Bone marrow (tissue), 2 donors: ENCODE data around the gene ACE.

Experiments used
- DNase-seq, 2 donors: peaks; one replicate each; lab custom pipeline; 2025; lab: John Stamatoyannopoulos, UW

The ACE gene

DNA sequence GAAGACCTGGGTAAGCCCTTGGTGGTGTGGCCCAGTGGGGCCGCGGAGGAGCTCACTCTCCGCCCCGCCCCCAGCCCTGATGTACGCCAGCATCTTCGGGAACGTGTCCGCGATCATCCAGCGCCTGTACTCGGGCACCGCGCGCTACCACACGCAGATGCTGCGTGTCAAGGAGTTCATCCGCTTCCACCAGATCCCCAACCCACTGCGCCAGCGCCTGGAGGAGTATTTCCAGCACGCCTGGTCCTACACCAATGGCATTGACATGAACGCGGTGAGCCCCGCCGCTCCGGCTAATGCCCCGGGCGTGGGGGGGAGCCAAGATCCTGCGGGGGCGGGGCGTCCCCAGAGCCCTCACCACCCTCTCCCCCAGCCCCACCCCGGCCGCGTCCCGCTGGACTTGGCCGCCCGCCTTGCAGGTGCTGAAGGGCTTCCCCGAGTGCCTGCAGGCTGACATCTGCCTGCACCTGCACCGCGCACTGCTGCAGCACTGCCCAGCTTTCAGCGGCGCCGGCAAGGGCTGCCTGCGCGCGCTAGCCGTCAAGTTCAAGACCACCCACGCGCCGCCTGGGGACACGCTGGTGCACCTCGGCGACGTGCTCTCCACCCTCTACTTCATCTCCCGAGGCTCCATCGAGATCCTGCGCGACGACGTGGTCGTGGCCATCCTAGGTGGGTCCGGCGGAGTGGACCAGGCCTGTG, 61.3 kb downstream of the ACE start:
- DNase-seq = no peak

DNA sequence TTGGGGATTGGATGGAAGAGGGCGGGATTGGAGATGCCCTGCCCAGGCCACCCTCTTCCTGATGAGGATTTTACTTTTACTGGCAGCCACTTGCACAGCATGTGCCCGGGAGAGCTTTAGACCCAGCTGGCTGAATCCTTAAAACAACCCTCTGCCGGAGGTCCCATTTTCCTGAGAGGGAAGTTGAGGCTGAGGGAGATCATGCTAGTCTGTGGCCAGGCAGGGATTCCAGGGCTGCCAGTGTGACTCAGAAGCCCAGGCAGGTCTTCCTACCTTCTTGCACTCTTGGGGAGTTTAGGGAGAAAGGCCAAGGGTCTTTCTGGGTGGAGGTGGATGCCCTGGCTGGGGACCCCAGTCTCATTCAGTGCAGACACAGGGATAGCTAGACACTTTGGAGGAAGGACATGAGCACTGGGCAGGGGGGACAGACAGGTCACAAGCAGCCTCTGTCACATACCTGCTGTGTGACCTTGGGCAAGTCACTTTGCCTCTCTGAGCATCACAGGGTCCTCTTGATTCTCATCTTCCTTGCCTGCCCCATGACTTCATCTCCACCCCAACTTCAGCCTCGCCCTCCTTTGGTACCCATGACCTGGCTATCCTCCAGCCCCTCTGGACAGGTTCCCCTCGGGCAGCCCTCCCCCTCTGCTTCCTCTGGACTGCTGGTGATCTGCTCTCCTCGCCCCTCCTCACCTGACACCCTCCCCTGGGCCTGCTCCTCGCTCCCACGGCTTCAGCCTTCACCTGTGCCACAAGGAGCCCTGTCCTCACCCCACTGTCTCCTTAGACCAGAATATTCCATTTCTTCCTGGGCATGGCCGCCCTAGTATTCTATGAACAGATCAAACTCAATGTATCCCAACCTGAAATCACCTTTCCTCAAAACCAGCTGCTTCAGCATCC, 62.1 kb downstream of the ACE start:
- no peak for DNase-seq

DNA sequence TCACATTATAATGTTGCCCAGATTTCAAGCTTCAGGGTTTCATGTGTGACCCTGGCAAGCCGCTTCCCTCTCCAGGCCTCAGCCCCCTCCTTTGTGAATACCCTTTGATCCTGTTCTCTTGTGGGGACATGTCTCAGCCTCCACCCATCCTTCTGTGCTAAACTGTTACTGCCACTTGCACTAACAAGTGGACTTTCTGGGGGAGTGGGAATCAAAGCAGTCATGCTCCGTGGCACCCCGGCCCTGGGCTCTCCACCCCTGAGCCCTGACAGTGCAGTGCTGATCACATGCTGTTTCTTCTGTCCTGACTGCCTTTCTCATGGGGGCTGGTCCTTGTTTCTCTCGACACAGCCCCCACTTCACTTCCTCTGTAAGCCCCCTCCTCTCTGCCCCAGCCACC, 63.7 kb downstream of the ACE start:
- DNase-seq = no peak

DNA sequence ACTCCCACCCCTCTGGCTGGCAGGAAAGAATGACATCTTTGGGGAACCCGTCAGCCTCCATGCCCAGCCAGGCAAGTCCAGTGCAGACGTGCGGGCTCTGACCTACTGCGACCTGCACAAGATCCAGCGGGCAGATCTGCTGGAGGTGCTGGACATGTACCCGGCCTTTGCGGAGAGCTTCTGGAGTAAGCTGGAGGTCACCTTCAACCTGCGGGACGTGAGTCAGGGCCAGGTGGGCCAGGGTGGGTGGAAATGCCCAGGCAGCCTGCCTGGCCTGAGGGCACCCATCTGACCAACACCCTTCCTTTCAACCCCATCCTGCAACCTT, 65.3 kb downstream of the ACE start:
- no peak for DNase-seq

DNA sequence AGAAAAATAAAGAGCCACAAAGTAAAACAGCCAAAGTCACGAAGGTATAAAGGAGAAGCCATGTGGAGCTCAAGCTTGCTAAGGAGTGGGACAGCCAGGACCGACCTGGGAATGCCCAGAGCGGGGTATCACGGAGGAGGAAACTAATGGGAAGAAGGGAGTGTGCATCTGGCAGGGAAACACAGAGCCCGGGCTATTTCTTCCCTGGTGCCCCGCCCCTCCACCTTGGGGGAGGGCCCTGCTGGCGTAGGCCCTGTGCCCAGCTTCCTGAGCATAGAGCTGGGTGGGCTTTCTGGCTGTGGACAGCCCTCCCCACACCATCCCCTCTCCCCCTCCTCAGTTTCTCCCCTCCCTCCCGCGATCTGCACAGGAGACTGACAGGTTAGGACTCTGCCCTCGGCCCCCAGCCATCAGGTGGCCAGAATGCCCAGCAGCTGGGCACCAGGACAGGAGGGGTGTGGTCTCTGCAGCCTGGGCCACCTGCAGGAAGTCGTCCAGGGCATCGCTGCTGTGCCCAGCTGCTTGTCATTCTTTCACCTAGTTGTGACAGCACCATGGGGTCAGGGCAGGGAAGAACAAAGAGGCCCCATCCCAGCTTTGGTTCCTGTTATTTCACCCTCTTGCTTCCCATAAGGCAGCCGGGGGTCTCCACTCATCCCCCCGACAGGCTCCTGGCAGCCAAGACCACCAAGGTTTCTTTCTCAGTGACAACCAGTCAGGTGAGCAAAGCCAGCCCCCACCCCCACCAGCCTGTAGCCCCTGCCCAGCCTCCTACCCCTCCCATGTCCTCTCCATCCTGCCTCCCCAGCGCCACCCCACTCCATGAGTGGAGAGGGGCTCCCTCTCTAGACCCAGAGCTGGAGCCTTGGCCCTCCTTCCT, 66.3 kb downstream of the ACE start:
- no peak for DNase-seq

DNA sequence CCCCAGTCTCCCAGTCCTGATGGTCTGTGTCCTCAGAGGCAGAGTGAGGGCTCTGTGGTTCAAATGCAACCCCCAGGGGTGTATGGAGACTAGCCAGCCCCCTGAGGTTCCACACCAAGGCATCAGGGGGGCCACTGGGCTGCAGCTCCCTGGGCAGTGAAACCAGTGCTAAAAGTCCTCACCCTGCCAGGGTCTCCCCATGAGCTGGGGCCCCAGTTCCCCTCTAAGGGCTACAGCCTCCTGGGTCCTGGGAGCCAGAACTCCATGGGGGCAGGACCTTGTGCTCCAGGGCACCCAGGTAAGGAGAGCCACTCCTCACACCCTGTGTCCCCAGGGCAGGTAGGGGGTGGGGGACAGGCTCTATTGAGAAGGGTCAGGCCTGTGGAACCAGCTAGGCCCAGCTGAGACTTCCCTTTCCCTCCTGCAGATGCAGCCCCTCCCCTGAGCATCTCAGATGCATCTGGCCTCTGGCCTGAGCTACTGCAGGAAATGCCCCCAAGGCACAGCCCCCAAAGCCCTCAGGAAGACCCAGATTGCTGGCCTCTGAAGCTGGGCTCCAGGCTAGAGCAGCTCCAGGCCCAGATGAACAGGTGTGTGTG, 67.1 kb downstream of the ACE start:
- no peak for DNase-seq

DNA sequence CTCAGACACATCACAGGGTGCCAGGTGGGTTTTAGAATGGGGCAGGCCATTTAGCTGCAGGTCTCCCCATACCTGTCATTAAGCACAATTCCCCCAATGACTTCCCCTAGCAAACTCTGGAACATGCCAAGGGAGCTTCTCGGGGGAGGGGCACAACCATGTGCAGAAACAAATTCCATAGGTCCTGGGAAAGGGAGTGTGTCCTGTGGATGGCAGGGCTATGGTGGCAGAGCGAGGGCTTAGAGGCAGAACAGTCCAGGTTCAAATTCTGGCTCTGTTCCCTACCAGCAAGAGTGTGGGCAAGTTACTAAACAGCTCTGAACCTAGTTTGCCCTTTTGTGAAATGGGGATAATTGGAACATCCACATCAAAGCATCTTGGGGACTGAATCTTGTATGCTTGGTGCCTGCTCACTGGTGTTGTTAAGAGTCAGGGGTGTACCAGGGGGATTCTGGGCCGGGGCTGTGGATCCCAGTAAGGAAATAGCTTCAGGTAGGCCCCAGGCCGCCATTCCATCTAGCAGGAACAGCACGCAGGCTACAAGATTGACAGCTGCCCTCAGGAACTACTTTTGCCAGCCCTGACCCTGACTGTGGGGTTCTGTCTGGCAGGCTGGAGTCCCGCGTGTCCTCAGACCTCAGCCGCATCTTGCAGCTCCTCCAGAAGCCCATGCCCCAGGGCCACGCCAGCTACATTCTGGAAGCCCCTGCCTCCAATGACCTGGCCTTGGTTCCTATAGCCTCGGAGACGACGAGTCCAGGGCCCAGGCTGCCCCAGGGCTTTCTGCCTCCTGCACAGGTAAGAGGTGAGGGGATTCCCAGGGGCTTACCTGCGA, 67.8 kb downstream of the ACE start:
- no peak for DNase-seq

DNA sequence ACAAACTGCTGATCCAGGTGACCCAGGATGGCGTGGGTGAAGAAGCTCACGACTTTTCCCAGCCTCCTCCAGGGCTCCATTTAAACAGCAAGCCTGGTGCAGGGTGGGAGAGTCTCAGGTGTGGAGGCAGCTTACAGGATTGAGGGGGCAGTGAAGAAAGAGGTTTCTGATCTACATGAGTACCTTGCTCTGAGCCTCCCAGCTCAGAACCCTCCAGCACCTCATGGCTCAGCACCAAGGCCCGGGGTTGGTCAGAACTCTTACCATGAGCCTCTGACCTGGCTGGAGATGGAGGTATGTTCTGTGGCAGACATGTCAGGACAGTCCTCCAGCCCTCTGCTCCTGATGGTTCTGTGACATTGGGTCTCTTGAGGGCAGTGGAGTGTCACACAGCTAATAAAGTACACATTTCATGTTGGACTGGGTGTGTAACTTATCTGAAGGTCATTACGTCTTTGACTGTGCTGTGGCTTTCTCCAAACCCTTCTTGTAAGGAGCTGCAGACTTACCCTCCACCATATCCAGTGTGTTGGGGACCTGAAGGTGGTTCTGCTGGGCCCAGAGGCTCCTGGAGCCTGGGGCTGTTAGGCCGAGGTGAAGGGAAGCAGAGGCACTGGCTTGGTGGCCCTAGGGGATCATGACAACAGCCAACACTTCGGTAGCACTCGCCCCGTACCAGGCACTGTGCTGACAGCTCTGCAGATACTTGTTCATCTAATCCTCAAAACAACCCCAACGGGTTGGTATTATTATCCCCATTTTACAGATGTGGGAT, 69.6 kb downstream of the ACE start:
- DNase-seq = no peak

DNA sequence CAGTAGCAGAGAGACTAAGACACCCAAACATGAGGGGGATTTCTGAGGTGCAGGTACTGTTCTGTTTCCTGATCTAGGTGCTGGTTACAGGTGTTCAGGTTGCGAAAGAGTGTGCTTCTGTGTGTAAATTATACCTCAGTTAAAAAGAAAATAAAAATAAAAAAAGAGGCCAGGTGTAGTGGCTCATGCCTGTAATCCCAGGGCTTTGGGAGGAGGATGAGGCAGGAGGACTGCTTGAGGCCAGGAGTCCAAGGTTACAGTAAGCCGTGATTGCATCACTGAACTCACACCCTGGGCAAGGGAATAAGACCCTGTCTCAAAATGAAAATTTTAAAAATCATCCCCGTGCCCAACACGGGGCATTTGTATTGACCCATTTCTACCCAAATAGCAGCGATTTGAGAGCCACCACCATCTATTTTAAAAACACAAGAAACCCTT, 70.2 kb downstream of the ACE start:
- DNase-seq = no peak
